GM23248 (cell line): ENCODE data around the gene TRAPPC11.

Experiments used
- EZH2 ChIP-seq: fragments of 200-600 bp; sonication (generic); IDR thresholded peaks from 2 replicates; pipeline ENCODE4 v1.6.1; 2018; ENCODE audit warnings: antibody characterized with exemption, mild to moderate bottlenecking; ENCODE audit not compliant: insufficient read depth, poor library complexity, severe bottlenecking
- EZH2phosphoT487 ChIP-seq: fragments of 200-600 bp; sonication (generic); IDR thresholded peaks from 2 replicates; pipeline ENCODE4 v1.6.1; 2018; ENCODE audit warnings: antibody characterized with exemption, moderate library complexity, mild to moderate bottlenecking, low read depth; ENCODE audit not compliant: insufficient read depth

DNA sequence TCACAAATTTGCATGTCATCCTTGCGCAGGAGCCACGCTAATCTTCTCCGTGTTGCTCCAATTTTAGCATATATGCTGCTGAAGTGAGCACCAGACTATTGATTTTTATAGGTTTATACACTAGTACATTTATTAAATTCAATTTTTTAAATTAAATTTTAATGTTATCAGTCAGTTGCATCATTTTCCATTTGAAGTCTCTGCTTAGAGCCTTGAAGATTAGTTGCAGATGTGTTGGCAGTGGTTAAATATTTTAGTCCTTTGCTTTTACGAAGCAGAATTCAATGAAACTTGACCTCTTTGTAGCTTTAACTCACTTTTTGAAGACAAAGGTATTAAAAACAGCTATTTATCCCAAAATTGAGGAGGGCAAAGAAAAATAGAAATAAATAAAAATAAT lies 16.5 kb downstream of the TRAPPC11 start:
- TF ChIP-seq EZH2 (no peak), EZH2phosphoT487 (no peak)
